Heart left ventricle (tissue), 16 donors: ENCODE results near the gene LETM1. TPM values are rescaled to one million over a fixed set of nuclear protein-coding genes. Genes with fewer than 3 reads are reported as not detected.

Source experiments
- ATAC-seq, 4 donors: fragments of 200-7000 bp; cut with Tn5 transposase; one replicate each; pipeline ENCODE4 v1.9.1; 2020 to 2022; ENCODE audit warnings: moderate library complexity in 4 of 4, mild to moderate bottlenecking in 3 of 4, moderate number of reproducible peaks in 1 of 4
- DNase-seq, 5 donors: peaks; one replicate each; pipeline ENCODE4 v3.0.0-alpha.2; 2020
- H3K27ac ChIP-seq, 12 donors: fragments of 200-600 bp; sonication (generic) in 4 of 12; one replicate each; pipeline versions ENCODE4 v1.5.0 to v1.8.0; 2016 to 2022; ENCODE audit warnings: mild to moderate bottlenecking in 2 of 12
- H3K27me3 ChIP-seq, 9 donors: fragments of 200-600 bp; sonication (generic) in 2 of 9; one replicate each; pipeline versions ENCODE4 v1.5.1 to v1.8.0; 2016 to 2022; ENCODE audit warnings: mild to moderate bottlenecking in 3 of 9
- H3K36me3 ChIP-seq, 9 donors: fragments of 200-600 bp; sonication (generic) in 2 of 9; one replicate each; pipeline versions ENCODE4 v1.5.0 to v1.8.0; 2018 to 2022; ENCODE audit warnings: mild to moderate bottlenecking in 2 of 9
- H3K4me1 ChIP-seq, 12 donors: fragments of 200-600 bp; sonication (generic) in 4 of 12; one replicate each; pipeline versions ENCODE4 v1.5.0 to v1.8.0; 2016 to 2022; ENCODE audit warnings: mild to moderate bottlenecking in 3 of 12
- H3K4me3 ChIP-seq, 12 donors: fragments of 200-600 bp; sonication (generic) in 4 of 12; one replicate each; pipeline versions ENCODE4 v1.5.0 to v1.8.0; 2017 to 2022; ENCODE audit warnings: mild to moderate bottlenecking in 9 of 12, moderate library complexity in 4 of 12
- H3K9me3 ChIP-seq, 12 donors: fragments of 200-600 bp; sonication (generic) in 4 of 12; one replicate each; pipeline versions ENCODE4 v1.5.0 to v1.8.0; 2016 to 2022; ENCODE audit warnings: mild to moderate bottlenecking in 1 of 12
- POLR2A ChIP-seq, 2 donors: fragments of 450-650 bp; IDR thresholded peaks; one replicate each; pipeline ENCODE4 v1.6.1; 2017; ENCODE audit warnings: antibody characterized with exemption in 2 of 2, mild to moderate bottlenecking in 2 of 2, moderate library complexity in 2 of 2
- whole genome bisulfite sequencing, 4 donors: extraction: QIAGEN DNeasy Blood & Tissue Kit in 2 of 4; methylation state at CpG; one replicate each; pipeline versions ENCODE4 v1.1.5 to v1.1.7; 2013 to 2018; 5-methylcytosine and 5-hydroxymethylcytosine counted together
- intact Hi-C, 10 donors: fragments of 100-400 bp; cut with DNase I; formaldehyde crosslinking; loops; one replicate each; pipeline versions ENCODE4 v1.11.1 to v1.14.2; 2022
- polyA plus RNA-seq, 2 donors: library from polyadenylated mRNA; stranded (reverse); fragments of 200-250 nt; gene quantifications; one replicate each; pipeline ENCODE4 v1.2.3, GENCODE V29; 2013
- total RNA-seq, 9 donors: library from RNA; depleted of rRNA in 2 of 9; stranded (reverse); fragments of >200 nt in 2 of 9; fragmentation: NEBNext Ultra II Directional in 3 of 9; extraction: Animal tissue kit (Norgen Biotek cat#: 25700) in 3 of 9; gene quantifications; one replicate each; pipeline versions ENCODE4 v1.1.0 to v1.2.4, GENCODE V29; 2016 to 2023
- TF ChIP-seq, protein P1 (sequence below), 12 donors: fragments of 200-600 bp; sonication (generic) in 4 of 12; IDR thresholded peaks; one replicate each; pipeline versions ENCODE4 v1.5.0 to v1.8.0; 2018 to 2022; ENCODE audit warnings: antibody characterized with exemption in 12 of 12, mild to moderate bottlenecking in 5 of 12
- donor health status: ischemic (EF 13 %, LVEDD 7.1; RV severe dilation, severe dysfunction).
- donor health status: healthy with polysubstance abuse.
- donor health status: DM: no; HTN: yes; CAD: no.
- donor health status: DM: no; HTN: no; CAD: no.
- donor health status: ischemic (EF 25% LVEDD 6.9; RV normal size, moderate dysfunction).
- donor health status: ischemic (EF 25% LVEDD 5.7; RV mildly dilated, moderate dysfunction).
- donor health status: healthy.
- donor health status: DM: yes; HTN: yes; CAD: no.
- donor health status: ischemic (EF 35%, LVEDD 5.7; RV mildly dilated, moderate dysfunction).
- donor health status: nonischemic (EF 11% LVEDD 7.7; RV severe dilation, severe dysfunction).
- donor health status: DM: yes; HTN: yes; CAD: no.
- donor health status: PGD.
- donor health status: ischemic (EF 29% LVEDD 5.4; RV normal size, mild dysfunction).
- donor health status: nonischemic (EF 23%, LVEDD 6.1; RV moderate dilation, normal function).

Gene LETM1
- total and polyA plus RNA-seq, 11 donors = 22.1 to 54.7 (median 43.4) TPM

GRCh38 chr4:1788254-1788973, 67.5 kb downstream of the LETM1 start:
- Histone ChIP-seq H3K9me3 (no peaks in the 10 kb centered on the region), H3K27ac (no peak overlapping the region), H3K36me3 (no peaks in the 10 kb centered on the region), H3K4me3 (no peak overlapping the region), H3K4me1 (peaks cover 0 to 22% (median 9%) of the 10 kb centered on the region in 12 donors), H3K27me3 (peaks cover 0 to 8% (median 0%) of the 10 kb centered on the region in 9 donors)
- intact Hi-C loops = no loop called here
- no peak for TF ChIP-seq POLR2A (IDR thresholded peaks at IDR 0.05)
- TF ChIP-seq, protein P1, sequence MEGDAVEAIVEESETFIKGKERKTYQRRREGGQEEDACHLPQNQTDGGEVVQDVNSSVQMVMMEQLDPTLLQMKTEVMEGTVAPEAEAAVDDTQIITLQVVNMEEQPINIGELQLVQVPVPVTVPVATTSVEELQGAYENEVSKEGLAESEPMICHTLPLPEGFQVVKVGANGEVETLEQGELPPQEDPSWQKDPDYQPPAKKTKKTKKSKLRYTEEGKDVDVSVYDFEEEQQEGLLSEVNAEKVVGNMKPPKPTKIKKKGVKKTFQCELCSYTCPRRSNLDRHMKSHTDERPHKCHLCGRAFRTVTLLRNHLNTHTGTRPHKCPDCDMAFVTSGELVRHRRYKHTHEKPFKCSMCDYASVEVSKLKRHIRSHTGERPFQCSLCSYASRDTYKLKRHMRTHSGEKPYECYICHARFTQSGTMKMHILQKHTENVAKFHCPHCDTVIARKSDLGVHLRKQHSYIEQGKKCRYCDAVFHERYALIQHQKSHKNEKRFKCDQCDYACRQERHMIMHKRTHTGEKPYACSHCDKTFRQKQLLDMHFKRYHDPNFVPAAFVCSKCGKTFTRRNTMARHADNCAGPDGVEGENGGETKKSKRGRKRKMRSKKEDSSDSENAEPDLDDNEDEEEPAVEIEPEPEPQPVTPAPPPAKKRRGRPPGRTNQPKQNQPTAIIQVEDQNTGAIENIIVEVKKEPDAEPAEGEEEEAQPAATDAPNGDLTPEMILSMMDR (IDR thresholded peaks at IDR 0.05) = no peak
- no peak for DNase-seq
- 63 to 79% (median 73%) methylated on average over 12 to 13 of the region's 13 CpGs for WGBS, 4 donors
- no peak for ATAC-seq

DNA sequence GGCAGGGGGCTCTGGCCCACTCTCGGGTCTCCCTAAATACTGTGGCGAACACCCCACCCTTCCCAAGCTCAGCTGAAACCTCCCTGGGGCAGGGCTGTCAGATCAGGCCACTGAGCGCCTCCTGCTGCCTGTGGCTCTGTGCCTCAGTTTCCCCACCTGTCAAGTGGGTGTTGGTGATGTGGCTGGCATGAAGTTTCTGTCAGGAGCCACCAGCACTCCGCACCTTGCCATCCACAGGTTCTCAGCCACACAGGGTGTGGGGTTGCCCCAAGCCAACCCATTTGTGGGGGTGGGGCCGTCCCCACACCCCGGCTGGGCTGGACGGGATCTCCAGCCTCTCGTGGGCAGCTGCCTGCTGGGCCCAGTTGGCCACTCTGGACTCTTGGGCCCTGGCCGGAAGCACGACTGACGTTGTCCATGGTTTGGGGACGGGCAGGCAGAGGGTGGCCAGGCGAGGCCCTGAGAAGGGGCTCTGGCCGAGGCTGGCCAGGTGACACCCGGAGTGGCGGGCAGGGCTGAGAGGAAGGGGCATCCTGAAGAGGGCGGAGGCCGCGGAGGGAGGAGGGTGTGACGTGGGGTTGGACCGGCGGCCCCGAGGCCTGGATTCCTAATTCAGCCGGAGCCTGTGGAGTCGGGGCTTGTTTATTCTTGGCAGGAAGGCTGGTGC, 68.4 kb downstream of the LETM1 start:
- 49 to 63% (median 58%) methylated on average over 21 to 25 of the region's 25 CpGs for WGBS, 4 donors
- peaks cover 0 to 19% (median 9%) of the 10 kb centered on the region in 12 donors for H3K4me1 ChIP-seq
- intact Hi-C loops = no loop called here
- no peaks in the 10 kb centered on the region for H3K9me3 ChIP-seq
- no peak for ATAC-seq
- DNase-seq = no peak
- H3K27ac ChIP-seq = peak overlapping the region in 2 of 12 donors; percentile 27 to 46
- TF ChIP-seq, protein P1 (IDR thresholded peaks at IDR 0.05) = no peak
- TF ChIP-seq POLR2A (IDR thresholded peaks at IDR 0.05) = no peak
- H3K4me3 ChIP-seq = no peak overlapping the region
- H3K27me3 ChIP-seq = peaks cover 0 to 5% (median 0%) of the 10 kb centered on the region in 9 donors
- H3K36me3 ChIP-seq = no peaks in the 10 kb centered on the region

DNA sequence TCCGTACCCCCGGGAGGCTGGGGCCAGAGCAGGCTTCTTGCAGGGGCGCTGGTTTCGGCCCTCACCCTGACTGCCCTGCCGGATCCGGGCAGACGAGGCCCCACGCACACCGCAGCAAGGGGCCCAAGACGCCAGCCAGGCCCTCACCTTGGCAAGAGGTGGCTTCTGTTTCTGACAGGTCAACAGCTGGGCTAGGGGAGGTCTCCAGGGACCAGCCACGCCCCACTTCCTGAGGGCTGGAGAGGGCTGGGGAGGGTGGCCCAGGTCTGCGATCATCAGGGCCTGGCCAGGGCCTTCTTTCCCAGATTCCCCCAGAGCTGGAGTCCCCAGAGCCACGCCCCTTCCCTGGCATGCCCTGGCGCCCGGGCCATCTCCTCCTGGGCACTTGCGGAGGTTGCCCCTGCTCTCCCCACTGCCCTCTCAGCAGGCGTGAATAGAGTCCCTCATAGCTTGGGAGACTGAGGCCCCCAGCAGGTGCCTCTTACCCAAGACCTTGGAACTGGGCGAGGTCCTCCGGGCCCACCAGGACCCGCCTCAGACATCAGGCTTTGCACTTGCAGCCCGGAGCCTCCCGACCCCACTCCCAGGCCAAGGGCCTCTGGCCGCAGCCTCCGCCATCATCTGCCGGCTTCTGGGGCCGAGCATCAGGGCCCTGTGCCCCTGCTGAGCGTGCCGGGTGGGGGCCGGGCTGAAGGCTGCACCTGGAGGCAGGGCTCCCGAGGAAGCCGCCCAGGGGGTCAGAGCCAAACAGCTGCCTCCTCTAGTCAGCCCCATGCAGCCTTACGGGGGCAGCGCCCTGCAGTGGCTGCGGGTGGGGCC, 69.2 kb downstream of the LETM1 start:
- no peak for DNase-seq
- WGBS, 4 donors = 88 to 92% (median 90%) methylated on average over 14 to 34 of the region's 34 CpGs
- no peak for ATAC-seq
- intact Hi-C loops = no loop called here
- H3K9me3 ChIP-seq = no peaks in the 10 kb centered on the region
- TF ChIP-seq POLR2A (IDR thresholded peaks at IDR 0.05) = no peak
- TF ChIP-seq, protein P1 (IDR thresholded peaks at IDR 0.05) = no peak
- H3K4me3 ChIP-seq = no peak overlapping the region
- H3K36me3 ChIP-seq = no peaks in the 10 kb centered on the region
- no peak overlapping the region for H3K27ac ChIP-seq
- H3K27me3 ChIP-seq = no peaks in the 10 kb centered on the region
- H3K4me1 ChIP-seq = peaks cover 0 to 17% (median 9%) of the 10 kb centered on the region in 12 donors

GRCh38 chr4:1785592-1785991, 70.4 kb downstream of the LETM1 start:
- peak in 1 of 4 donors; percentile 11 for ATAC-seq
- no peaks in the 10 kb centered on the region for H3K36me3 ChIP-seq
- DNase-seq = no peak
- WGBS, 4 donors = 90 to 100% (median 93%) methylated on average over 2 to 11 of the region's 11 CpGs
- intact Hi-C loops = no loop called here
- H3K27ac ChIP-seq = peak overlapping the region in 7 of 12 donors; percentile 24 to 72 (median 38)
- peaks cover 0 to 17% (median 9%) of the 10 kb centered on the region in 12 donors for H3K4me1 ChIP-seq
- no peak for TF ChIP-seq POLR2A (IDR thresholded peaks at IDR 0.05)
- TF ChIP-seq, protein P1 (IDR thresholded peaks at IDR 0.05) = no peak
- no peak overlapping the region for H3K4me3 ChIP-seq
- H3K27me3 ChIP-seq = no peaks in the 10 kb centered on the region
- H3K9me3 ChIP-seq = no peaks in the 10 kb centered on the region
